H1 (cell line): ENCODE data around the gene METTL5. TPM values are rescaled to one million over a fixed set of nuclear protein-coding genes. Genes with fewer than 3 reads are reported as not detected.
A peak's percentile ranks its signal among the peaks of the same experiment; 100 is the strongest.

ENCODE experiments used
- CTCF ChIA-PET: fragments of 300-600 bp; sonication (Branson Sonifier 250); formaldehyde crosslinking; loops from one replicate; lab custom pipeline; 2021; ENCODE audit not compliant: partially characterized antibody; lab: Charles Lee
- POLR2A ChIA-PET: fragments of 300-600 bp; sonication (Branson Sonifier 250); formaldehyde crosslinking; loops from one replicate; lab custom pipeline; 2021; ENCODE audit warnings: inconsistent platforms; ENCODE audit not compliant: partially characterized antibody; lab: Charles Lee
- DNase-seq, 2 experiments: peaks; one replicate each; pipeline versions ENCODE4 v3.0.0 to v3.0.0-alpha.2; 2010 to 2022; ENCODE audit warnings: low spot score in 2 of 2, low read depth in 1 of 2, mixed read lengths in 1 of 2
- FAIRE-seq: peaks from 2 replicates; lab custom pipeline; 2011; peaks lifted over from hg19 to GRCh38; lab: Jason Lieb, UNC
- H2AFZ ChIP-seq: 2 replicates; pipeline ENCODE4 v1.8.1; 2012; ENCODE audit warnings: low read length, inconsistent platforms
- H2AK5ac ChIP-seq: 2 replicates; pipeline ENCODE4 v1.6.1; 2013; ENCODE audit warnings: low read depth, low read length
- H2BK120ac ChIP-seq: replicated peaks from 2 replicates; pipeline ENCODE3; 2013; ENCODE audit warnings: low read depth, low read length, inconsistent platforms
- H2BK12ac ChIP-seq: 2 replicates; pipeline ENCODE4 v1.6.1; 2013; ENCODE audit warnings: low read depth, low read length
- H2BK15ac ChIP-seq: 2 replicates; pipeline ENCODE4 v1.6.1; 2013; ENCODE audit warnings: low read length
- H2BK20ac ChIP-seq: 2 replicates; pipeline ENCODE4 v1.6.1; 2013; ENCODE audit warnings: low read length
- H2BK5ac ChIP-seq: 2 replicates; pipeline ENCODE4 v1.6.1; 2013; ENCODE audit warnings: low read depth, low read length
- H3K14ac ChIP-seq: 2 replicates; pipeline ENCODE4 v1.6.1; 2013; ENCODE audit warnings: inconsistent platforms; ENCODE audit not compliant: insufficient read length
- H3K18ac ChIP-seq: 2 replicates; pipeline ENCODE4 v1.6.1; 2013; ENCODE audit warnings: low read length; ENCODE audit errors: extremely low read depth
- H3K23ac ChIP-seq: 2 replicates; pipeline ENCODE4 v1.6.1; 2013; ENCODE audit warnings: inconsistent platforms; ENCODE audit not compliant: insufficient read length
- H3K23me2 ChIP-seq: 2 replicates; pipeline ENCODE4 v1.6.1; 2013; ENCODE audit warnings: low read depth, low read length
- H3K27ac ChIP-seq: 2 replicates; pipeline ENCODE4 v1.6.1; 2011; ENCODE audit warnings: low read depth, low read length, inconsistent platforms
- H3K27me3 ChIP-seq, 4 experiments: replicated peaks in 1 of 4; 1 replicate in 1 of 4; 2 replicates in 3 of 4; pipeline versions ENCODE4 v1.6.1 to v1.8.1; 2011 to 2013; ENCODE audit warnings: low read length in 3 of 4, mild to moderate bottlenecking in 3 of 4, inconsistent platforms in 2 of 4, mixed read lengths in 2 of 4, moderate library complexity in 1 of 4; ENCODE audit not compliant: control insufficient read depth in 3 of 4, insufficient read depth in 3 of 4; ENCODE audit errors: extremely low read depth in 1 of 4
- H3K36me3 ChIP-seq, 4 experiments: 2 replicates each; pipeline versions ENCODE4 v1.6.1 to v1.8.1; 2011 to 2013; ENCODE audit warnings: mild to moderate bottlenecking in 4 of 4, low read length in 3 of 4, moderate library complexity in 2 of 4, control low read depth in 1 of 4, inconsistent platforms in 1 of 4; ENCODE audit not compliant: insufficient read depth in 4 of 4, control insufficient read depth in 2 of 4
- H3K4ac ChIP-seq: replicated peaks from 2 replicates; pipeline ENCODE3; 2013; ENCODE audit warnings: low read length, low read depth, mixed read lengths, inconsistent platforms; ENCODE audit not compliant: insufficient read length
- H3K4me1 ChIP-seq, 4 experiments: replicated peaks in 1 of 4; 1 replicate in 1 of 4; 2 replicates in 3 of 4; pipeline versions ENCODE4 v1.6.1 to v1.8.1; 2011 to 2013; ENCODE audit warnings: low read length in 3 of 4, inconsistent platforms in 2 of 4, mixed read lengths in 1 of 4; ENCODE audit not compliant: insufficient read depth in 4 of 4, control insufficient read depth in 3 of 4
- H3K4me2 ChIP-seq, 2 experiments: 2 replicates each; pipeline versions ENCODE4 v1.6.1 to v1.8.1; 2011 to 2013; ENCODE audit warnings: low read depth in 2 of 2, low read length in 2 of 2, control low read depth in 1 of 2, inconsistent platforms in 1 of 2, mild to moderate bottlenecking in 1 of 2; ENCODE audit not compliant: insufficient read depth in 1 of 2
- H3K4me3 ChIP-seq, 4 experiments: fragments of 200-600, 300-600 bp in 1 of 4; sonication (generic), shearing (Covaris generic), sonication (Bioruptor Twin) in 1 of 4; 2 replicates each; pipeline versions ENCODE4 v1.5.1 to v1.8.1; 2011 to 2016; ENCODE audit warnings: low read length in 4 of 4, low read depth in 3 of 4, control low read depth in 2 of 4, inconsistent platforms in 2 of 4, mild to moderate bottlenecking in 2 of 4, mixed read lengths in 1 of 4, moderate library complexity in 1 of 4; ENCODE audit not compliant: insufficient read depth in 2 of 4; ENCODE audit errors: extremely low read depth in 1 of 4
- H3K56ac ChIP-seq: replicated peaks from 2 replicates; pipeline ENCODE3; 2013; ENCODE audit warnings: low read depth, mild to moderate bottlenecking, mixed read lengths, low read length, inconsistent platforms; ENCODE audit not compliant: insufficient read length
- H3K79me1 ChIP-seq: 2 replicates; pipeline ENCODE4 v1.6.1; 2013; ENCODE audit warnings: low read depth, low read length, control low read depth
- H3K79me2 ChIP-seq, 2 experiments: 2 replicates each; pipeline versions ENCODE4 v1.6.1 to v1.8.1; 2012 to 2013; ENCODE audit warnings: low read length in 2 of 2, mild to moderate bottlenecking in 2 of 2, inconsistent platforms in 1 of 2; ENCODE audit not compliant: insufficient read depth in 2 of 2, control insufficient read depth in 1 of 2
- H3K9ac ChIP-seq, 4 experiments: replicated peaks in 1 of 4; 1 replicate in 1 of 4; 2 replicates in 3 of 4; pipeline versions ENCODE4 v1.6.1 to v1.8.1; 2011 to 2013; ENCODE audit warnings: low read depth in 3 of 4, low read length in 3 of 4, control low read depth in 2 of 4, mild to moderate bottlenecking in 2 of 4, moderate library complexity in 2 of 4, inconsistent platforms in 1 of 4; ENCODE audit errors: extremely low read depth in 1 of 4
- H3K9me3 ChIP-seq, 2 experiments: 2 replicates each; pipeline versions ENCODE4 v1.6.1 to v1.8.1; 2012 to 2013; ENCODE audit warnings: mild to moderate bottlenecking in 2 of 2, moderate library complexity in 2 of 2, control low read depth in 1 of 2, inconsistent platforms in 1 of 2, low read depth in 1 of 2, low read length in 1 of 2, mixed read lengths in 1 of 2; ENCODE audit not compliant: insufficient read depth in 2 of 2
- H4K20me1 ChIP-seq, 2 experiments: replicated peaks in 1 of 2; 2 replicates each; pipeline versions ENCODE3 to v1.8.1; 2011 to 2013; ENCODE audit warnings: inconsistent platforms in 2 of 2, low read length in 2 of 2, mild to moderate bottlenecking in 1 of 2; ENCODE audit not compliant: insufficient read depth in 2 of 2, control insufficient read depth in 1 of 2
- H4K5ac ChIP-seq: 2 replicates; pipeline ENCODE4 v1.6.1; 2013; ENCODE audit warnings: low read length, low read depth, mixed read lengths, inconsistent platforms; ENCODE audit not compliant: insufficient read length
- H4K8ac ChIP-seq: 2 replicates; pipeline ENCODE4 v1.8.0; 2013; ENCODE audit warnings: mild to moderate bottlenecking, moderate library complexity, low read length, inconsistent platforms; ENCODE audit not compliant: insufficient read depth; ENCODE audit errors: extremely low read depth
- H4K91ac ChIP-seq: replicated peaks from 2 replicates; pipeline ENCODE3; 2013; ENCODE audit warnings: low read length, mixed read lengths, inconsistent platforms; ENCODE audit not compliant: insufficient read length
- EGR1 ChIP-seq: IDR thresholded peaks from 2 replicates; pipeline ENCODE4 v1.6.1; 2011; ENCODE audit warnings: low read depth, low read length, borderline replicate concordance
- RXRA ChIP-seq: IDR thresholded peaks from 2 replicates; pipeline ENCODE4 v1.6.1; 2011; ENCODE audit warnings: low read depth, mild to moderate bottlenecking, low read length, moderate library complexity; ENCODE audit not compliant: insufficient read depth
- WGBS, 2 experiments: shearing (Covaris generic) in 1 of 2; methylation state at CpG; one replicate each; pipeline versions ENCODE4 v1.1.6 to v1.1.7; 2013 to 2015; ENCODE audit warnings: low lambda C conversion rate in 2 of 2, mixed read lengths in 2 of 2, inconsistent platforms in 1 of 2, low coverage in 1 of 2, missing lambda C conversion rate in 1 of 2; ENCODE audit not compliant: insufficient replicate concordance in 2 of 2, insufficient coverage in 1 of 2, insufficient read length in 1 of 2; ENCODE audit errors: extremely low coverage in 1 of 2, missing lambda C conversion rate in 1 of 2; 5-methylcytosine and 5-hydroxymethylcytosine counted together
- polyA plus RNA-seq, 7 experiments: library from polyadenylated mRNA; depleted of rRNA in 3 of 7; stranded (reverse) in 5 of 7; unstranded in 2 of 7; fragments of >200 nt in 5 of 7; fragments of 200-250 nt in 2 of 7; gene quantifications; 1 replicate in 5 of 7; 2 replicates in 1 of 7; 4 replicates in 1 of 7; pipeline versions ENCODE4 v1.2.1 to v1.2.3, GENCODE V29; 2011 to 2013; ENCODE audit warnings: missing spikeins in 2 of 7, mixed read lengths in 2 of 7
- total RNA-seq: library from RNA; stranded (reverse); fragmentation: NEBNext Ultra II Directional; extraction: Animal tissue kit (Norgen Biotek cat#: 25700); gene quantifications from 2 replicates; pipeline ENCODE4 v1.2.1, GENCODE V29; 2021

METTL5 gene
- total and polyA plus RNA-seq, 2 of the 8 experiments (the other 6 are each of a cell fraction or from before 2014, with no cell fraction given): 34.5 to 74.1 TPM

GRCh38 chr2:169822785-169823392, 1.8 kb downstream of the METTL5 start:
- H3K79me1 ChIP-seq: peaks cover under 1% of the 10 kb centered on the region; the same call in 1 of the 2 replicates
- H3K27ac ChIP-seq: no peak overlapping the region
- no peak overlapping the region for H2BK20ac ChIP-seq
- no peak for FAIRE-seq
- H2BK5ac ChIP-seq: no peak overlapping the region
- H3K23ac ChIP-seq: no peak overlapping the region
- WGBS, 2 experiments: 90% methylated on average over 4 of the region's 4 CpGs; no CpG with 5 or more reads in 1 of the 2 experiments
- no peak overlapping the region for H2AK5ac ChIP-seq
- H3K36me3 ChIP-seq: peaks cover 2 to 32% (median 8%) of the 10 kb centered on the region in 4 experiments; a peak in 6 of 8 replicates
- H2AFZ ChIP-seq: no peak overlapping the region
- no peak for DNase-seq
- H3K56ac ChIP-seq: no peak overlapping the region
- H3K18ac ChIP-seq: no peak overlapping the region
- H3K4ac ChIP-seq: no peak overlapping the region
- H3K9me3 ChIP-seq: no peaks in the 10 kb centered on the region
- no peak overlapping the region for H4K8ac ChIP-seq
- H3K27me3 ChIP-seq: no peaks in the 10 kb centered on the region
- peaks cover 0 to 9% of the 10 kb centered on the region in 2 experiments; a peak in 2 of 4 replicates for H3K79me2 ChIP-seq
- H3K23me2 ChIP-seq: peaks cover 7% of the 10 kb centered on the region
- H3K14ac ChIP-seq: no peak overlapping the region
- H2BK12ac ChIP-seq: no peak overlapping the region
- H2BK120ac ChIP-seq: no peak overlapping the region
- no peak overlapping the region for H2BK15ac ChIP-seq
- H4K91ac ChIP-seq: no peak overlapping the region
- H3K9ac ChIP-seq: no peak overlapping the region
- H3K4me3 ChIP-seq: peak overlapping the region in 1 of 4 experiments; percentile 14; a peak in 1 of 8 replicates
- peaks cover 0 to 2% of the 10 kb centered on the region in 2 experiments for H4K20me1 ChIP-seq
- H3K4me2 ChIP-seq: peak overlapping the region in 1 of 2 experiments; percentile 6; a peak in 1 of 4 replicates
- no peak overlapping the region for H4K5ac ChIP-seq
- CTCF ChIA-PET: interaction anchor here (0.6 to 1.5 kb wide), 6 partner anchors 15 to 526 kb away, joined by 3 to 6 read pairs (median 4); no protein-coding TSS in a partner anchor
- POLR2A ChIA-PET: interaction anchor here (0.6 to 2.3 kb wide), 3 partner anchors 8 to 586 kb away, joined by 3 to 5 read pairs (median 4); no protein-coding TSS in a partner anchor
- H3K4me1 ChIP-seq: peaks cover 0 to 4% (median 2%) of the 10 kb centered on the region in 4 experiments; a peak in 3 of 7 replicates
- no peak for TF ChIP-seq EGR1
- TF ChIP-seq RXRA: no peak
